GM23338 (cell line): Measurements from ENCODE around the gene GNAI2.

Experiments used
- CREB1 ChIP-seq: fragments of 250-450 bp; sonication (Bioruptor Pico); IDR thresholded peaks from 2 replicates; pipeline ENCODE4 v1.5.0; 2020; ENCODE audit warnings: low read depth, mild to moderate bottlenecking, moderate library complexity
- EZH2 ChIP-seq: fragments of 200-600 bp; sonication (generic); IDR thresholded peaks from one replicate; pipeline ENCODE4 v1.8.0; 2017; ENCODE audit warnings: antibody characterized with exemption, mild to moderate bottlenecking, low read depth; ENCODE audit not compliant: unreplicated experiment
- EZH2phosphoT487 ChIP-seq: fragments of 200-600 bp; sonication (generic); IDR thresholded peaks from one replicate; pipeline ENCODE4 v1.8.1; 2018; ENCODE audit warnings: antibody characterized with exemption; ENCODE audit not compliant: unreplicated experiment
- JUNB ChIP-seq: IDR thresholded peaks from one replicate; pipeline ENCODE4 v1.6.1; 2016; ENCODE audit warnings: antibody characterized with exemption; ENCODE audit not compliant: unreplicated experiment
- NANOG ChIP-seq: IDR thresholded peaks from 2 replicates; pipeline ENCODE4 v1.6.1; 2016; ENCODE audit warnings: antibody characterized with exemption, borderline replicate concordance
- POLR2AphosphoS5 ChIP-seq: IDR thresholded peaks from 2 replicates; pipeline ENCODE4 v1.6.1; 2016; ENCODE audit warnings: antibody characterized with exemption, low read depth
- STAT1 ChIP-seq: IDR thresholded peaks from one replicate; pipeline ENCODE4 v1.6.1; 2016; ENCODE audit warnings: antibody characterized with exemption; ENCODE audit not compliant: unreplicated experiment
- ZNF114 ChIP-seq: fragments of 250-450 bp; sonication (Bioruptor Pico); IDR thresholded peaks from 2 replicates; pipeline ENCODE4 v1.5.0; 2020; ENCODE audit warnings: mild to moderate bottlenecking, moderate library complexity
- ZNF331 ChIP-seq: fragments of 250-450 bp; sonication (Bioruptor Pico); IDR thresholded peaks from 2 replicates; pipeline ENCODE4 v1.5.0; 2020; ENCODE audit warnings: low read depth, mild to moderate bottlenecking, moderate library complexity
- TF ChIP-seq, protein P1 (sequence below), 2 experiments: fragments of 200-600 bp in 1 of 2; sonication (generic) in 1 of 2; conservative IDR thresholded peaks; 2 replicates each; pipeline versions ENCODE4 v1.5.1 to v1.6.1; 2016 to 2017; ENCODE audit warnings: antibody characterized with exemption in 2 of 2, low read depth in 2 of 2, mild to moderate bottlenecking in 2 of 2, moderate library complexity in 1 of 2
- TF ChIP-seq, protein P2 (sequence below): IDR thresholded peaks from one replicate; pipeline ENCODE4 v1.6.1; 2018; ENCODE audit warnings: antibody characterized with exemption; ENCODE audit not compliant: unreplicated experiment
- TF ChIP-seq, protein P3 (sequence below): IDR thresholded peaks from 2 replicates; pipeline ENCODE4 v1.6.1; 2016; ENCODE audit warnings: antibody characterized with exemption
- TF ChIP-seq, protein P4 (sequence below): fragments of 250-450 bp; sonication (Bioruptor Pico); IDR thresholded peaks from 2 replicates; pipeline ENCODE4 v1.5.0; 2020; ENCODE audit warnings: mild to moderate bottlenecking, moderate library complexity

DNA sequence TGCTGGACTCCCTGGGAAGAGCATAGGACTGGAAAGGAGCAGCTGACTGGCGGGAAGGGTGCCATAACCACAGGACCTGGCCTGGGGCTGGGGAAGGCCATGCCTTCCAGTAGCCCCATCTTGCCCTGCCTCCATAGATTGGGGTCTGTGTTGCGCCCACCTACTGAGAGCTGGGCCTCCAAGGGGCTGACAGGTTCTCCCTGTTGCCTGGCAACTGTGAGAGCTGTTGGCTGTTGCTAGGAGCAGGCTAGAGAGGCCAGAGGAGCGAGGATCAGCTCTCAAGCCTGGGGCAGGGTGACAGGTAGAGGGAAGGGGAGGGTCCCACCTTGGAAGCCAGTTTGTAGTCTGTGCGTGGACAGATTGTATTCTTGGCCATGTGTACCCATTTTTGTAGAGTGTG lies 2.8 kb upstream of the GNAI2 start:
- TF ChIP-seq, protein P1, sequence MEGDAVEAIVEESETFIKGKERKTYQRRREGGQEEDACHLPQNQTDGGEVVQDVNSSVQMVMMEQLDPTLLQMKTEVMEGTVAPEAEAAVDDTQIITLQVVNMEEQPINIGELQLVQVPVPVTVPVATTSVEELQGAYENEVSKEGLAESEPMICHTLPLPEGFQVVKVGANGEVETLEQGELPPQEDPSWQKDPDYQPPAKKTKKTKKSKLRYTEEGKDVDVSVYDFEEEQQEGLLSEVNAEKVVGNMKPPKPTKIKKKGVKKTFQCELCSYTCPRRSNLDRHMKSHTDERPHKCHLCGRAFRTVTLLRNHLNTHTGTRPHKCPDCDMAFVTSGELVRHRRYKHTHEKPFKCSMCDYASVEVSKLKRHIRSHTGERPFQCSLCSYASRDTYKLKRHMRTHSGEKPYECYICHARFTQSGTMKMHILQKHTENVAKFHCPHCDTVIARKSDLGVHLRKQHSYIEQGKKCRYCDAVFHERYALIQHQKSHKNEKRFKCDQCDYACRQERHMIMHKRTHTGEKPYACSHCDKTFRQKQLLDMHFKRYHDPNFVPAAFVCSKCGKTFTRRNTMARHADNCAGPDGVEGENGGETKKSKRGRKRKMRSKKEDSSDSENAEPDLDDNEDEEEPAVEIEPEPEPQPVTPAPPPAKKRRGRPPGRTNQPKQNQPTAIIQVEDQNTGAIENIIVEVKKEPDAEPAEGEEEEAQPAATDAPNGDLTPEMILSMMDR (conservative IDR thresholded peaks at IDR 0.05; ENCODE audit: low read depth in 2 of 2): no peak
- TF ChIP-seq POLR2AphosphoS5: no peak
- TF ChIP-seq CREB1 (CRISPR knock-in tag): no peak
- no peak for TF ChIP-seq JUNB
- TF ChIP-seq EZH2: no peak
- TF ChIP-seq, protein P2, sequence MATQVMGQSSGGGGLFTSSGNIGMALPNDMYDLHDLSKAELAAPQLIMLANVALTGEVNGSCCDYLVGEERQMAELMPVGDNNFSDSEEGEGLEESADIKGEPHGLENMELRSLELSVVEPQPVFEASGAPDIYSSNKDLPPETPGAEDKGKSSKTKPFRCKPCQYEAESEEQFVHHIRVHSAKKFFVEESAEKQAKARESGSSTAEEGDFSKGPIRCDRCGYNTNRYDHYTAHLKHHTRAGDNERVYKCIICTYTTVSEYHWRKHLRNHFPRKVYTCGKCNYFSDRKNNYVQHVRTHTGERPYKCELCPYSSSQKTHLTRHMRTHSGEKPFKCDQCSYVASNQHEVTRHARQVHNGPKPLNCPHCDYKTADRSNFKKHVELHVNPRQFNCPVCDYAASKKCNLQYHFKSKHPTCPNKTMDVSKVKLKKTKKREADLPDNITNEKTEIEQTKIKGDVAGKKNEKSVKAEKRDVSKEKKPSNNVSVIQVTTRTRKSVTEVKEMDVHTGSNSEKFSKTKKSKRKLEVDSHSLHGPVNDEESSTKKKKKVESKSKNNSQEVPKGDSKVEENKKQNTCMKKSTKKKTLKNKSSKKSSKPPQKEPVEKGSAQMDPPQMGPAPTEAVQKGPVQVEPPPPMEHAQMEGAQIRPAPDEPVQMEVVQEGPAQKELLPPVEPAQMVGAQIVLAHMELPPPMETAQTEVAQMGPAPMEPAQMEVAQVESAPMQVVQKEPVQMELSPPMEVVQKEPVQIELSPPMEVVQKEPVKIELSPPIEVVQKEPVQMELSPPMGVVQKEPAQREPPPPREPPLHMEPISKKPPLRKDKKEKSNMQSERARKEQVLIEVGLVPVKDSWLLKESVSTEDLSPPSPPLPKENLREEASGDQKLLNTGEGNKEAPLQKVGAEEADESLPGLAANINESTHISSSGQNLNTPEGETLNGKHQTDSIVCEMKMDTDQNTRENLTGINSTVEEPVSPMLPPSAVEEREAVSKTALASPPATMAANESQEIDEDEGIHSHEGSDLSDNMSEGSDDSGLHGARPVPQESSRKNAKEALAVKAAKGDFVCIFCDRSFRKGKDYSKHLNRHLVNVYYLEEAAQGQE: no peak
- no peak for TF ChIP-seq NANOG
- no peak for TF ChIP-seq EZH2phosphoT487
- TF ChIP-seq STAT1: no peak
- TF ChIP-seq, protein P3, sequence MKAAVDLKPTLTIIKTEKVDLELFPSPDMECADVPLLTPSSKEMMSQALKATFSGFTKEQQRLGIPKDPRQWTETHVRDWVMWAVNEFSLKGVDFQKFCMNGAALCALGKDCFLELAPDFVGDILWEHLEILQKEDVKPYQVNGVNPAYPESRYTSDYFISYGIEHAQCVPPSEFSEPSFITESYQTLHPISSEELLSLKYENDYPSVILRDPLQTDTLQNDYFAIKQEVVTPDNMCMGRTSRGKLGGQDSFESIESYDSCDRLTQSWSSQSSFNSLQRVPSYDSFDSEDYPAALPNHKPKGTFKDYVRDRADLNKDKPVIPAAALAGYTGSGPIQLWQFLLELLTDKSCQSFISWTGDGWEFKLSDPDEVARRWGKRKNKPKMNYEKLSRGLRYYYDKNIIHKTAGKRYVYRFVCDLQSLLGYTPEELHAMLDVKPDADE: no peak
- no peak for TF ChIP-seq ZNF331 (CRISPR knock-in tag)
- TF ChIP-seq ZNF114 (CRISPR knock-in tag): no peak
- TF ChIP-seq, protein P4, sequence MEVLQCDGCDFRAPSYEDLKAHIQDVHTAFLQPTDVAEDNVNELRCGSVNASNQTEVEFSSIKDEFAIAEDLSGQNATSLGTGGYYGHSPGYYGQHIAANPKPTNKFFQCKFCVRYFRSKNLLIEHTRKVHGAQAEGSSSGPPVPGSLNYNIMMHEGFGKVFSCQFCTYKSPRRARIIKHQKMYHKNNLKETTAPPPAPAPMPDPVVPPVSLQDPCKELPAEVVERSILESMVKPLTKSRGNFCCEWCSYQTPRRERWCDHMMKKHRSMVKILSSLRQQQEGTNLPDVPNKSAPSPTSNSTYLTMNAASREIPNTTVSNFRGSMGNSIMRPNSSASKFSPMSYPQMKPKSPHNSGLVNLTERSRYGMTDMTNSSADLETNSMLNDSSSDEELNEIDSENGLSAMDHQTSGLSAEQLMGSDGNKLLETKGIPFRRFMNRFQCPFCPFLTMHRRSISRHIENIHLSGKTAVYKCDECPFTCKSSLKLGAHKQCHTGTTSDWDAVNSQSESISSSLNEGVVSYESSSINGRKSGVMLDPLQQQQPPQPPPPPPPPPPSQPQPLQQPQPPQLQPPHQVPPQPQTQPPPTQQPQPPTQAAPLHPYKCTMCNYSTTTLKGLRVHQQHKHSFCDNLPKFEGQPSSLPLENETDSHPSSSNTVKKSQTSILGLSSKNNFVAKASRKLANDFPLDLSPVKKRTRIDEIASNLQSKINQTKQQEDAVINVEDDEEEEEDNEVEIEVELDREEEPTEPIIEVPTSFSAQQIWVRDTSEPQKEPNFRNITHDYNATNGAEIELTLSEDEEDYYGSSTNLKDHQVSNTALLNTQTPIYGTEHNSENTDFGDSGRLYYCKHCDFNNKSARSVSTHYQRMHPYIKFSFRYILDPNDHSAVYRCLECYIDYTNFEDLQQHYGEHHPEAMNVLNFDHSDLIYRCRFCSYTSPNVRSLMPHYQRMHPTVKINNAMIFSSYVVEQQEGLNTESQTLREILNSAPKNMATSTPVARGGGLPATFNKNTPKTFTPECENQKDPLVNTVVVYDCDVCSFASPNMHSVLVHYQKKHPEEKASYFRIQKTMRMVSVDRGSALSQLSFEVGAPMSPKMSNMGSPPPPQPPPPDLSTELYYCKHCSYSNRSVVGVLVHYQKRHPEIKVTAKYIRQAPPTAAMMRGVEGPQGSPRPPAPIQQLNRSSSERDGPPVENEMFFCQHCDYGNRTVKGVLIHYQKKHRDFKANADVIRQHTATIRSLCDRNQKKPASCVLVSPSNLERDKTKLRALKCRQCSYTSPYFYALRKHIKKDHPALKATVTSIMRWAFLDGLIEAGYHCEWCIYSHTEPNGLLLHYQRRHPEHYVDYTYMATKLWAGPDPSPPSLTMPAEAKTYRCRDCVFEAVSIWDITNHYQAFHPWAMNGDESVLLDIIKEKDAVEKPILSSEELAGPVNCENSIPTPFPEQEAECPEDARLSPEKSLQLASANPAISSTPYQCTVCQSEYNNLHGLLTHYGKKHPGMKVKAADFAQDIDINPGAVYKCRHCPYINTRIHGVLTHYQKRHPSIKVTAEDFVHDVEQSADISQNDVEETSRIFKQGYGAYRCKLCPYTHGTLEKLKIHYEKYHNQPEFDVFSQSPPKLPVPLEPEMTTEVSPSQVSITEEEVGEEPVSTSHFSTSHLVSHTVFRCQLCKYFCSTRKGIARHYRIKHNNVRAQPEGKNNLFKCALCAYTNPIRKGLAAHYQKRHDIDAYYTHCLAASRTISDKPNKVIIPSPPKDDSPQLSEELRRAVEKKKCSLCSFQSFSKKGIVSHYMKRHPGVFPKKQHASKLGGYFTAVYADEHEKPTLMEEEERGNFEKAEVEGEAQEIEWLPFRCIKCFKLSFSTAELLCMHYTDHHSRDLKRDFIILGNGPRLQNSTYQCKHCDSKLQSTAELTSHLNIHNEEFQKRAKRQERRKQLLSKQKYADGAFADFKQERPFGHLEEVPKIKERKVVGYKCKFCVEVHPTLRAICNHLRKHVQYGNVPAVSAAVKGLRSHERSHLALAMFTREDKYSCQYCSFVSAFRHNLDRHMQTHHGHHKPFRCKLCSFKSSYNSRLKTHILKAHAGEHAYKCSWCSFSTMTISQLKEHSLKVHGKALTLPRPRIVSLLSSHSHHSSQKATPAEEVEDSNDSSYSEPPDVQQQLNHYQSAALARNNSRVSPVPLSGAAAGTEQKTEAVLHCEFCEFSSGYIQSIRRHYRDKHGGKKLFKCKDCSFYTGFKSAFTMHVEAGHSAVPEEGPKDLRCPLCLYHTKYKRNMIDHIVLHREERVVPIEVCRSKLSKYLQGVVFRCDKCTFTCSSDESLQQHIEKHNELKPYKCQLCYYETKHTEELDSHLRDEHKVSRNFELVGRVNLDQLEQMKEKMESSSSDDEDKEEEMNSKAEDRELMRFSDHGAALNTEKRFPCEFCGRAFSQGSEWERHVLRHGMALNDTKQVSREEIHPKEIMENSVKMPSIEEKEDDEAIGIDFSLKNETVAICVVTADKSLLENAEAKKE: no peak
